HG03558 (cell line): Measurements from ENCODE around the gene GPRC5B.

ENCODE experiments used
- ATAC-seq: cut with Tn5 transposase; IDR thresholded peaks from one replicate; pipeline ENCODE4 v1.9.1; 2021; ENCODE audit warnings: moderate number of reproducible peaks; ENCODE audit not compliant: unreplicated experiment; ENCODE audit errors: extremely low read depth

GPRC5B gene

GRCh38 chr16:19823322-19823721 lies 61.3 kb downstream of the GPRC5B start:
- no peak for ATAC-seq

GRCh38 chr16:19822533-19822932 lies 62.1 kb downstream of the GPRC5B start:
- no peak for ATAC-seq

GRCh38 chr16:19817875-19818274 lies 66.8 kb downstream of the GPRC5B start:
- ATAC-seq, result no peak

- ATAC-seq, result no peak
Observed at GRCh38 chr16:19817122-19817521, 67.5 kb downstream of the GPRC5B start.

- ATAC-seq, result no peak
Observed at GRCh38 chr16:19815418-19815817, 69.2 kb downstream of the GPRC5B start.

- ATAC-seq, result no peak
Observed at GRCh38 chr16:19812986-19813385, 71.7 kb downstream of the GPRC5B start.

GRCh38 chr16:19810817-19811731 lies 73.6 kb downstream of the GPRC5B start:
- no peak for ATAC-seq

GRCh38 chr16:19809693-19810092 lies 75.0 kb downstream of the GPRC5B start:
- ATAC-seq, result no peak

- no peak for ATAC-seq
Observed at GRCh38 chr16:19809121-19809635, 75.5 kb downstream of the GPRC5B start.

GRCh38 chr16:19808061-19808641 lies 76.5 kb downstream of the GPRC5B start:
- ATAC-seq, result no peak
